Activated naive CD4-positive, alpha-beta T cell treated with anti-CD3 and anti-CD28 coated beads for 36 hours (primary cell): ENCODE results near the gene RBM3. TPM values are rescaled to one million over a fixed set of nuclear protein-coding genes. Genes with fewer than 3 reads are reported as not detected.

Experiments
- CTCF ChIA-PET: fragments of 350-600 bp; sonication (Branson Sonifier 250); formaldehyde crosslinking; loops from one replicate; lab custom pipeline; 2021; ENCODE audit warnings: antibody characterized with exemption; lab: Charles Lee
- DNase-seq: peaks from one replicate; pipeline ENCODE4 v3.0.0-alpha.2; 2020
- H3K27ac Mint-ChIP-seq: one replicate; pipeline ENCODE4 v1.8.0; 2021; ENCODE audit warnings: mild to moderate bottlenecking, mixed read lengths
- H3K27me3 Mint-ChIP-seq: one replicate; pipeline ENCODE4 v1.8.0; 2021; ENCODE audit warnings: low read depth, mixed read lengths
- H3K36me3 Mint-ChIP-seq: one replicate; pipeline ENCODE4 v1.8.0; 2021; ENCODE audit warnings: low read depth, mixed read lengths
- H3K4me1 Mint-ChIP-seq: one replicate; pipeline ENCODE4 v1.8.0; 2021; ENCODE audit warnings: low read depth, mixed read lengths
- H3K4me3 Mint-ChIP-seq: one replicate; pipeline ENCODE4 v1.8.0; 2021; ENCODE audit warnings: mild to moderate bottlenecking, moderate library complexity, mixed read lengths
- H3K9me3 Mint-ChIP-seq: one replicate; pipeline ENCODE4 v1.8.0; 2021; ENCODE audit warnings: mixed read lengths
- intact Hi-C: fragments of 100-400 bp; cut with micrococcal nuclease; formaldehyde crosslinking; loops from one replicate; pipeline ENCODE4 v1.15.1; 2023
- total RNA-seq, 2 experiments: library from RNA; stranded (reverse); gene quantifications; one replicate each; pipeline ENCODE4 v1.2.3, GENCODE V29; 2021

Gene RBM3
- total RNA-seq, 2 experiments from 2014 or later, result 139 to 143 TPM

- Mint-ChIP-seq H3K27me3 (no peaks in the 10 kb centered on the region), H3K36me3 (peaks cover 4% of the 10 kb centered on the region), H3K9me3 (no peaks in the 10 kb centered on the region), H3K4me1 (peaks cover 7% of the 10 kb centered on the region), H3K4me3 (no peak overlapping the region), H3K27ac (no peak overlapping the region)
- intact Hi-C loops, result no loop called here
- CTCF ChIA-PET, result no interaction called here
- DNase-seq, result no peak
Measured at GRCh38 chrX:48600226-48600625, 25.9 kb downstream of the RBM3 start.

- intact Hi-C loops, result no loop called here
- no peak overlapping the region for H3K4me3 Mint-ChIP-seq
- H3K27me3 Mint-ChIP-seq, result no peaks in the 10 kb centered on the region
Measured at GRCh38 chrX:48601741-48602394, 27.6 kb downstream of the RBM3 start.

DNA sequence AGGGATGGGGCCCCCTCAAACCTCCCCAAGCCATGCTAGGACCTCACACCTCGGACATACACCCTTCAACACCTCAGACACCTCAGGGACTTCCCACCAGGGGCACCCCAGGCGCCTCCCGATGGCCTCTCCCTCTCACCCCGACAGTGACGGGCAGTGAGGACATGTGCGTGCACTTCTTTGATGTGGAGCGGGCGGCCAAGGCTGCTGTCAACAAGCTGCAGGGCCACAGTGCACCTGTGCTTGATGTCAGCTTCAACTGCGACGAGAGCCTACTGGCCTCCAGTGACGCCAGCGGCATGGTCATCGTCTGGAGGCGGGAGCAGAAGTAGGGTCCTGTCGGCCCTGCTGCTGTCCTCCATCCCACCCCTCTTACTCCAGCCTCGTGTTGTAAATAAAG is 30.4 kb downstream of the RBM3 start:
- peaks cover 3% of the 10 kb centered on the region for H3K36me3 Mint-ChIP-seq
- intact Hi-C loops, result no loop called here
- no peaks in the 10 kb centered on the region for H3K4me1 Mint-ChIP-seq
- CTCF ChIA-PET, result no interaction called here
- no peaks in the 10 kb centered on the region for H3K9me3 Mint-ChIP-seq
- H3K27me3 Mint-ChIP-seq, result no peaks in the 10 kb centered on the region
- no peak overlapping the region for H3K27ac Mint-ChIP-seq
- DNase-seq, result no peak
- no peak overlapping the region for H3K4me3 Mint-ChIP-seq

More at GRCh38 chrX:48601741-48602394, 27.6 kb downstream of the RBM3 start:
- H3K36me3 Mint-ChIP-seq, result peaks cover 5% of the 10 kb centered on the region
- CTCF ChIA-PET, result no interaction called here
- DNase-seq, result no peak
- H3K27ac Mint-ChIP-seq, result no peak overlapping the region
- peaks cover 7% of the 10 kb centered on the region for H3K4me1 Mint-ChIP-seq
- H3K9me3 Mint-ChIP-seq, result no peaks in the 10 kb centered on the region

DNA sequence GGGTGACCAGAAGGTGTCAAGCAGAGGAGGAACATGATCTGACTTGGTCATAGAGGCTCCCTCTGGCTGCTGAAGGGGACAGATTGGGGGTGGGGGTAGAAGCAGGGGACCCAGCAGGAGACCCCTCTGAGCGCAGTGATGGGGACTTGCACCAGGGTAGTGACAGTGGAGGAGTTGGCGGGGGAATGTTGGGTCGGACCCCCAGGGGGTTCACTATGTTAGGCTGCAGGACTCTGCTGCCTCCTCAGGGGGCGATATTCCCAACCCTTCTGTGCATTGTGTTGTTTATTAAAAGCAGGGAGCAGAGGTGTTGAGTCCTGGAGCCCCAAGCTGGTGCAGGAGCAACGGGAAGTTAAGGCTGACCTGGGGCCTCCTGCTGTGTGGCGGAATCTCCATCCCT is 31.8 kb downstream of the RBM3 start:
- Mint-ChIP-seq H3K27ac (no peak overlapping the region), H3K36me3 (peaks cover 3% of the 10 kb centered on the region), H3K4me3 (no peak overlapping the region), H3K4me1 (no peaks in the 10 kb centered on the region), H3K27me3 (no peaks in the 10 kb centered on the region), H3K9me3 (no peaks in the 10 kb centered on the region)
- intact Hi-C loops, result no loop called here
- CTCF ChIA-PET, result no interaction called here
- no peak for DNase-seq

DNA sequence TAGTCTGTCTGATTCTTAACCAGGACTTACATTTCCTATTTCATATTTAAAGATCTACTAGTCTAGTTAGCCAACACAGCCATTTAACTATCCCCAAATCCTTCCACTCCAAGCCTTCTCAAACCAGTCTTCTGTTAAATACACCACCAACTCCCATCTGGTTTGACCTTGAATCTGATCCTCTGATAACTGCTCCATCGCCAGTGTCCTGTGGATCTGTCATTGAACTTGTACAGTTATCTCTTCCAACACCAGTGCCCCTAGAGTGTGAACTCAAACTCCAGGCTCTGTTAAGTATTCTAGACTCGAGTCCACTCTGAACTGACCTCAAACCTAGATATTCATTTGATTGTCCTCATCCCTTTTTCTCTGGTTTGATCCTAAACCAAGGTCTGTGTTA is 37.4 kb downstream of the RBM3 start:
- intact Hi-C loops, result no loop called here
- no peak for DNase-seq
- Mint-ChIP-seq H3K4me3 (no peak overlapping the region), H3K27ac (no peak overlapping the region), H3K9me3 (no peaks in the 10 kb centered on the region), H3K27me3 (no peaks in the 10 kb centered on the region), H3K36me3 (no peaks in the 10 kb centered on the region), H3K4me1 (no peaks in the 10 kb centered on the region)
- CTCF ChIA-PET, result no interaction called here

GRCh38 chrX:48613502-48614160 is 39.3 kb downstream of the RBM3 start:
- no peaks in the 10 kb centered on the region for H3K9me3 Mint-ChIP-seq
- H3K27ac Mint-ChIP-seq, result no peak overlapping the region
- intact Hi-C loops, result no loop called here
- H3K4me1 Mint-ChIP-seq, result peaks cover 2% of the 10 kb centered on the region
- no peak for DNase-seq
- H3K27me3 Mint-ChIP-seq, result no peaks in the 10 kb centered on the region
- CTCF ChIA-PET, result no interaction called here
- no peak overlapping the region for H3K4me3 Mint-ChIP-seq
- H3K36me3 Mint-ChIP-seq, result no peaks in the 10 kb centered on the region

DNA sequence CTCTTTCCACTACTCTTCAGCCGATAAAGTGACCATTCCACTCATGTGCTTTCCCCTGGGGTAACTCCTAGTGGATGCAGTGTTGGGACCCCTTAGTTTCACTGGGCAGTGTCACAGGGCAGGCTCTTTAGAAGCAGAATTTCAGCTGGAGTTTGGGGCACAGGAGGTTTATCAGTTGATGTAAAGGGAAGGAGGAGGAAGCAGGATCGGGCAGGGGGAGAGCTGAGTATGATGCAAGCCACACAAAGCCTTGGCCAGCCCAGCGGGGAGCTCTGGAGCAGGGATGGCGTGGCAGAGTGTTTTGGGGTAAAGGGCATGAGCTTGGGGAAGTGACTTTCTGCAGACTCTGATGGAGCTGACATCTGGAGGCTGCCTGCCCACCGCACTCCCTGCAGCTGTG is 42.3 kb downstream of the RBM3 start:
- CTCF ChIA-PET, result interaction anchor here (0.9 kb wide), 1 partner anchor 15 kb away, joined by 3 read pairs; no protein-coding TSS in a partner anchor
- no peak for DNase-seq
- H3K27ac Mint-ChIP-seq, result no peak overlapping the region
- no peaks in the 10 kb centered on the region for H3K27me3 Mint-ChIP-seq
- H3K36me3 Mint-ChIP-seq, result no peaks in the 10 kb centered on the region
- no peaks in the 10 kb centered on the region for H3K9me3 Mint-ChIP-seq
- peaks cover 2% of the 10 kb centered on the region for H3K4me1 Mint-ChIP-seq
- intact Hi-C loops, result no loop called here
- no peak overlapping the region for H3K4me3 Mint-ChIP-seq

- Mint-ChIP-seq H3K9me3 (no peaks in the 10 kb centered on the region), H3K4me3 (no peak overlapping the region), H3K4me1 (peaks cover 2% of the 10 kb centered on the region), H3K27me3 (no peaks in the 10 kb centered on the region), H3K36me3 (no peaks in the 10 kb centered on the region), H3K27ac (no peak overlapping the region)
- intact Hi-C loops, result no loop called here
- CTCF ChIA-PET, result interaction anchor here (0.9 kb wide), 1 partner anchor 14 kb away, joined by 3 read pairs; no protein-coding TSS in a partner anchor
- no peak for DNase-seq
Measured at GRCh38 chrX:48617542-48618340, 43.5 kb downstream of the RBM3 start.

DNA sequence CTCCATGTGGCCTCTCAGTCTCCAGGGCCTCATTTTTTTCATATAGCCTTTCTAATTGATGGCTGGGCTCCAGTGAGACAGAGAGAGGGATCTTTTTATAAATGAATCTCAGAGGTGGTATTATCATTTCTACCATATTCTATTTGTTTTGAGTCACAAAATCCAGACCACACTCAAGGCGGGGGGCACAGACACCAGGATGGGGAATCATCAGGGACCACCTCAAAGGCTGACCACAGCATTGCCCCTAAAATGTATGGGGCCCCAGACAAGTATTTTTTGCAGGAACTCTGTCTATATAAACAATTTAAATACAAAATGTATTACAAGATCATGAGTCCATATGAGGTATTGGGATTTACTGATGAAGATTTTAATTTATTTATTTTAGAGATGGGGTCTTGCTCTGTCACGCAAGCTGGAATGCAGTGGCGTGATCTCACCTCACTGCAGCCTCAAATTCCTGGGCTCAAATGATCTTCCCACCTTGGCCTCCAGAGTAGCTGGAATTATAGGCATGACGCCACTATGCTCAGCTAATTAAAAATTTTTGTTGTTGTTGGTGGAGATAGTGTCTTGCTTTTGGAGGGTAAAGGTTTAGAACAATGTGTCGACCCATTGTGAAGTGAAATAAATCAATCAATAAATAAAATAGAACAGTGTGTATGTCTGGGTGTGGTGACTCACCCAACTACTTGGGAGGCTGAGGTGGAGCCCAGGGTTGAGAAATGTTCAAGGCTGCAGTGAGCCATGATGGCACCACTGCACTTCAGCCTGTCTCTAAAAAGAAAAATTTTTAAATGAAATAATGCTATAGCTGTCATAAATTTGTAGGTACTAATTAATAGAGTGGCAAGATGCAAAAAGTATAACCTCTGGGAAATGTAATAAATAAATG is 52.4 kb downstream of the RBM3 start:
- H3K4me3 Mint-ChIP-seq, result no peak overlapping the region
- intact Hi-C loops, result no loop called here
- DNase-seq, result no peak
- no peak overlapping the region for H3K27ac Mint-ChIP-seq
- H3K9me3 Mint-ChIP-seq, result no peaks in the 10 kb centered on the region
- H3K36me3 Mint-ChIP-seq, result no peaks in the 10 kb centered on the region
- no peaks in the 10 kb centered on the region for H3K27me3 Mint-ChIP-seq
- CTCF ChIA-PET, result no interaction called here
- H3K4me1 Mint-ChIP-seq, result peaks cover 6% of the 10 kb centered on the region

Other genes starting within 250 kb of the RBM3 start
- gene SSX3, start 217.8 kb upstream of the RBM3 start, total RNA-seq, result not detected
- not detected for gene SSX4, start 190.9 kb upstream of the RBM3 start, total RNA-seq
- not detected for gene SSX4B, start 162.5 kb upstream of the RBM3 start, total RNA-seq
- 10 to 100 TPM; 45.0 to 45.8 TPM for gene SLC38A5, start 104.2 kb upstream of the RBM3 start, total RNA-seq
- 10 to 100 TPM; 66.2 to 66.8 TPM for gene FTSJ1, start 98.3 kb upstream of the RBM3 start, total RNA-seq
- gene PORCN, start 65.5 kb upstream of the RBM3 start, total RNA-seq, result 1 to 10 TPM; 5.2 to 5.6 TPM
- gene EBP, start 52.7 kb upstream of the RBM3 start, total RNA-seq, result 100 to 1,000 TPM; 118 to 123 TPM
- 10 to 100 TPM; 10.6 to 11.1 TPM for gene TBC1D25, start 34.8 kb upstream of the RBM3 start, total RNA-seq
- 10 to 100 TPM; 37.0 to 40.1 TPM for gene WDR13, start 23.0 kb downstream of the RBM3 start, total RNA-seq
- gene WAS, start 109.3 kb downstream of the RBM3 start, total RNA-seq, result 10 to 100 TPM; 76.1 to 77.8 TPM
- 10 to 100 TPM; 31.5 to 31.9 TPM for gene SUV39H1, start 122.2 kb downstream of the RBM3 start, total RNA-seq
- gene GLOD5, start 187.3 kb downstream of the RBM3 start, total RNA-seq, result not detected
- gene GATA1, start 212.1 kb downstream of the RBM3 start, total RNA-seq, result not detected
- 10 to 100 TPM; 91.1 to 99.4 TPM for gene HDAC6, start 227.6 kb downstream of the RBM3 start, total RNA-seq